Measurements from ENCODE around the gene ANO1. TPM values are rescaled to one million over a fixed set of nuclear protein-coding genes. Genes with fewer than 3 reads are reported as not detected.
"Not testable (repeated sequence)": the region's sequence is repeated elsewhere in the genome, so short reads cannot be mapped to it uniquely, and the experiment has no call there.

ANO1 gene
- 0.62 TPM for total RNA-seq

DNA sequence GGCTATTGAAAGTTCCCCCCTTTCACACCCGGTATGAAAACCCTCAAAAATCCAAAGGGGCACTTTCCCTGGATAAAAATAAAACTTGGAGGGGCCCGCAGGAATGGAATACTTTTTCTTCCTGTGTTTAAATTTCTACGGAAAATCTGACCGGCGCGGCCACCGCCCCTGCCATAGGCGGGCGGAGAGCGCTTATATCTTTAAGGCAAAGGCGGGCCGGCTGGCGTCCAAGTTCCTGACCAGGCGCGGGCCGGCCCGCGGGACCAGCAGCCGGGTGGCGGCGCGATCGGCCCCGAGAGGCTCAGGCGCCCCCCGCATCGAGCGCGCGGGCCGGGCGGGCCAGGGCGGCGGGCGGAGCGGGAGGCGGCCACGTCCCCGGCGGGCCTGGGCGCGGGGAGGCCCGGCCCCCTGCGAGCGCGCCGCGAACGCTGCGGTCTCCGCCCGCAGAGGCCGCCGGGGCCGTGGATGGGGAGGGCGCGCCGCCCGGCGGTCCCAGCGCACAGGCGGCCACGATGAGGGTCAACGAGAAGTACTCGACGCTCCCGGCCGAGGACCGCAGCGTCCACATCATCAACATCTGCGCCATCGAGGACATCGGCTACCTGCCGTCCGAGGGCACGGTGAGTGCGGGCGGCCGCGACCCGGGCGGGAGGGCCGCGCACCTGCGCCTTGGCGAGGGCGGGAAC, at the start of gene ANO1:
TSS of gene ANO1 (plus strand) at position 223 of the 686 bp plus-strand sequence. CDS start at position 513, 290 bp downstream.
- no peak for DNase-seq

DNA sequence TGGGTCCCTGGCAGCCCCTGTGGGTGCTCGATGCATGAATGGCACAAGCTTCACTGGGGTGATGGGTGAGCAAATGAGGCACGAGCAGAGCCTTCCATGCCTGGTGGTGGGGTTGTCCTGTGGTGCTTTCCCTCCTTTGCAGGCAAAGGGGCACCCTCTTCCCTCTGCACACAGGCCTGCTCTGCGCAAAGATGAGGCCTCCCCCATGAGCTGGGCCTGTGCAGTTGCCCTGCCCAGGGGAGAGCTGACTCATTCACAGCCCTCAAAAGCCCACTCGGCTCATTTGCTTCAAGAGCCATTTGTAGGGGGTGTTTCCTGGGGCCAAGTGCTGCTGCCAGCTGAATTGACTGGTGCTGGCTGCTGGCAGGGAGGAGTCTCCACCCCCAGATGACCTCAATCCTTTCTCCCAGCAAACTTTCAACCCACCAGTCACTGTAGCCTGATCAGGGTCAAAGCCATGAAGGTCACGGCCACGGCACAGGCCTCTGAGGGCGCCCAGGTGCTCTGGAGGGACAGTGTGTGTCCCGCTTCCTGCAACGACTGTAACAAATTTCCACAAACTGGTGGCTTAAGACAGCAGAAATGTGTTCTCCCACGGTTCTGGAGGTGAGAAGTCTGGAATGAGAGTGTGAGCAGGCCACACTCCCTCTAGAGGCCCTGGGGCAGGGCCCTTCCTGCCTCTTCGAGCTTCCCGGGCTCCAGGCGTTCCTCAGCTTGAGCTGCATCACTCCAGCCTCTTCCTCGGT, 48.8 kb upstream of the ANO1 start:
- DNase-seq = no peak

DNA sequence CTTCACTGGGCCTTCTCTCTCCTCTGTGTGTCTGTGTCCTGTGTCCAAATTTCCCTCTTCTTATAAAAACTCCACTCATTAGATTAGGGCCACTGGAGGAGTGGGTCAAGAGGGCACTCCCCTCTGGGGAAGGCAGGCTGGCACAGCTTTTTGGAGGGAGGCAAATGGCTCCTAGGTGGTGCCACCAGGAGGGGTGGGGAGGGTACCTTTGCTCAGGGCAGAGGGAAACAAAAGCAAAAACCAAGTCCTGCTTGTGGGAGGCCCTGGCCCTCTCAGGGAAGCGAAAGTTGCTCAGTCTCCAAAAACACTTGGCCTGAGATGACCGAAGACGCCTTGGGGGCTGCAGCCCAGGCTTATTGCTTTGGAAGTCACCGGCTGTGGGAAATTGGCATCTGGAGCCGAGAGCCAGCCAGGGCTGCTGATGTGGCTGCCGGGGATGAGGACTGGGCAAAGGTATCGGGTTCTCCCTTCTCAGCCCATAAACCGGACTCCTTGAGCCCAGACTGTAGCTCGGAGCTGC, 48.2 kb upstream of the ANO1 start:
- no peak for DNase-seq

DNA sequence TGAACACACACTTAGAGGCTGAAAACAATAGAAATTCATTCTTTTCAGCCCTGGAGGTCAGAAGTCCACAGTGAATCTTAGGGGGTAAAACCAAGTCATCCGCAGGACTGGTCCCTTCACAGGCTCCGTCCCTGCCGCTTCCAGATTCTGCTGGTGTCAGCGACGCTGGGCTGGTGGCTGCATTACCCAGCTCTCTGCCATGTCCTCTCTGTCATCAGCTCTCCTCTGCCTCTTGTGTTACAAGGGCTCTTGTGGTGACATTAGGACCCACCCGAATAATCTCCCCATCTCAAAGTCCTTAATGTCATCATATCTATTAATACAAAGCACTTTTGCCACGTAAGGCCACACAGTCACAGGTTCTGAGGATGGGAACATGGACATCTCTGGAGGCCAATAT, 47.7 kb upstream of the ANO1 start:
- no peak for DNase-seq

DNA sequence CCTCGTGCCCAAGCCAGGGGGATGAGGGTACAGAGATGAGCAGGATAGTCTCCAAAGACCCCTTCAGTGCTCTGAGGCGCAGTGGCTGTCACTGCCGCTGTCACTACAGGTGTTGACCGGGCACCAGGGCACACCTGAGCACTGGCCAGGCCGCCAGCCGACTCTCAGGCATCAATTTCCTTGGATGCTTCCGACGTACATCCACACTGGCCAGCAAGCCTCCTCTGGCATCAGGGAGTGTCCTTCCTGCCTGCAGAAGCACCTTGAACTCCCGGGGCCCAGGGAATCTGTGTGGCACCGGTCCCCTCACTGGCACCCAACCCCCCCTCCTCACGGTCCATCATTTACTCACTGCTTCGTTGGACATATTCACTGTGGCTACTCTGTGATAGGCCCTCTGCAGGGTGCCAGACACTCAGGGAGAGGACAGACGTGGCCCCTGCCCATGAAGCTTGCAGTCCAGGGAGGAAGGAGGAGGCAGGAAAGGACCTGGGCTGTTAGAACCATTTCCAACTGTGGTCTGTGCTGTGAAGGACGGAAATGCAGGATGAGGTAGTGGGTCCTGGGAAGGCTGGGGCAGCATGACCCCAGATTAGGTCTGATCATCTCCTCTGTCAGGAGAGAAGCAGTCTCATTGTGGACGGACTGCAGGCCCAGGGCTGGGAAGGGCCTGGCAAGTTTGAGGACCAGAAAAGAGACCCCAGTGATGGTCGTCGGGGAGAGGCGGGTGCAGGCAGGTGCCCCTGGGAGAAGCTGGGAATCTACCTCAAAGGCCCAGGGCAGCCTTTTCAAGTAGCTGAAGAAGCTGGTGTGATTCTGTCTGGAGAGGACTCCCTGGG, 46.3 kb upstream of the ANO1 start:
- no peak for DNase-seq

DNA sequence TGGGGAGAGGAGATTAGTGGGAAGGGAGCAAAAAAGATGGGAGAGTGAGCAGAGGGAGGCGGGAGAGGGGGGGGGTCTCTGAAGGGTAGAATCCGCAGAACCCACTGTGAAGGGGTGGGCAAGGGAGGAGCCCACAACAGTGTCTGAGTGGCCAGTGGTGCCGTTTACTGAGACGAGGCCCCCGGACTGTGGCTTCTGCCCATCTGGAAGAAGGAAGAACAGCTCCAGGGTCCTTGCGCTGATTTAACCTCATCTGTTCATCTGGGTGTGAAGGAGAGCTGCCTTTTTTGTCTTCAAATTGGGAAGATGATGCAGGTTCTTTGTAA, 45.7 kb upstream of the ANO1 start:
- no peak for DNase-seq

DNA sequence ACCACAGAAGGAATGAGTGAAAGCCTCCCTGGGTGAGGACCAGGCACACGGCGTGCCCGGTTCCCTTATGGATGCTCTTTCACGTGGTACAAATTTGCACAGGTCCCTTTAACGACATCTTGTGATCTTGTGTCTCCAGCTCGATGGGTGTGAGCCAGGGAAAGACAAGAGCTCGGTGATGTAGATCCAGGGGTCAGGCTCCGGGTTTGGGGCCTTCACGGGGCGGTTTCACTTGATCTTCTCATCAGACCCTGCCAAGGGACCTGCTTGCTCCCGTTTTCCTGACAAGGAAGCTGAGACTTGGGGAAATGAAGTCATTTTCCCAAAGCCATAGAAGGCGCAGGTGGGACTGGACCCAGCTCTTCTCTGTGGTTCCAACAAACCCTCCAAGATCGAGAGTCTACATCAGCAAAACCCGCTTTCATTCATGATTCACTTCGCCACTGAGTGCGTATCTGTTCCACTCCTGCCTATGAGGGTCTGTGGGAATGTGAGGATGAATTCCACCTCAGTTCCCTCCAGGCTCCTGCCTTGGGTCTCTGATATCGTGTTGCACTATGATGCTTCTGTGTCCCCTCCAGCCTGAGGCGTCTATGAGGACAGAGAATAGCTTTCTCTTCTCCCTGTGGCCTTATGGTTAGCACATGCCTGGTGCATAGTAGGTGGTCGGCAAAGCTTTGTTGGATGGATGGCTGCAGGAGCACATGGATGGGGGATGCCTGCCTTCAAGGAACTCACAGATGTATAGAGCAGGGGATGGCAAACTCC, 45.0 kb upstream of the ANO1 start:
- DNase-seq = no peak

DNA sequence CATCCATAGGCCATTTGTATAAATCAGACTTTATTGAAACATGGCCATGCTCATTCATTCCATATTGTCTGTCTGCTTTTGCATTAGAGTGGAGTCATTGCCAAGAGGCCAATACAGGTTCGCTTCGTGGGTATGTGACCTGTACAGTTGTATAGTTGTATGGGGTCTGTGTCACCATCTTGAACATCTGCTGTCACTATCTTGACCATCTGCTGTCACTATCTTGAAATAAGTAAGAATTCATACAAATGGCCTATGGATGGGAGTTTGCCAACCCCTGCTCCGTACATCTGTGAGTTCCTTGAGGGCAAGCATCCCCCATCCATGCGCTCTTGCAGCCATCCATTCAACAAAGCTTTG, 44.4 kb upstream of the ANO1 start:
- DNase-seq = no peak

DNA sequence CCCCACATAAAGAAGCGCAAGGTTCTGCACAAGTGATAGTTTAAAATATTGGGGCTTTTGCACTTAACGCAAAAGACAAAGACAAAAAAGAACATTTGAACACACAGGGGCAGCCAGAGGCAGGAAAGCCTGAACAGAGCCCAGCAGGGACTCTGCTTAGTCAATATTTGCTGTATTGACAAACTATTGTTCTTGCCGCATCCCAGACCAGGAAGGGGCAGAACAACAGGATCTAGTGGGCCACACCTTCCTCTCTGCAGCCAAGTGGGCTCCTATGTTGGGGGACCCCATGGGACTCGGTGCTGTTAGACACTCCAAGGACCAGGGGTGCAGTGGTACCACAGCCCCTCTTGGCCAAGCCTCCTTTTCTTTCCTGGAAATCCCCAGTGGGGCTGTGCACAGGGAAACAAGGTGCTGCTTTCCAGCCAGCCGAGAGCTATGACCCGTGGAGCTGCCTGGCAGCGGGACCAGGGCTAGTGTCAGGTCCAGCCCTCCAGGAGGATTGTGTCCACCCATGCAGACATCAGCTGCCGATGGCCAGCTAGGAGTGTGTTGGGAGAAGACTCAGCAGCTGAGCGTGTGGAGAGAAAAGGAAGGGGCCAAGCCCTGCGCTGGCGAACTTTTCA, 43.3 kb upstream of the ANO1 start:
- no peak for DNase-seq

DNA sequence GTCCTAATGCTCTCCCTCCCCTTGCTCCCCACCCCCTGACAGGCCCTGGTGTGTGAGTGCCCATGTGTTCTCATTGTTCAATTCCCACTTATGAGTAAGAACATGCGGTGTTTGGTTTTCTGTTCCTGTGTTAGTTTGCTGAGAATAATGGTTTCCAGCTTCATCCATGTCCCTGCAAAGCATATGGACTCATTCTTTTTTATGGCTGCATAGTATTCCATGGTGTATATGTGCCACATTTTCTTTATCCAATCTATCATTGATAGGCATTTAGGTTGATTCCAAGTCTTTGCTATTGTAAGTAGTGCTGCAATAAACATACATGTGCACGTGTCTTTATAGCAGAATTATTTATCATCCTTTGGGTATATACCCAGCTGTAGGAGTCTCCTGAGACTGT, 42.5 kb upstream of the ANO1 start:
- not testable (repeated sequence) for DNase-seq

DNA sequence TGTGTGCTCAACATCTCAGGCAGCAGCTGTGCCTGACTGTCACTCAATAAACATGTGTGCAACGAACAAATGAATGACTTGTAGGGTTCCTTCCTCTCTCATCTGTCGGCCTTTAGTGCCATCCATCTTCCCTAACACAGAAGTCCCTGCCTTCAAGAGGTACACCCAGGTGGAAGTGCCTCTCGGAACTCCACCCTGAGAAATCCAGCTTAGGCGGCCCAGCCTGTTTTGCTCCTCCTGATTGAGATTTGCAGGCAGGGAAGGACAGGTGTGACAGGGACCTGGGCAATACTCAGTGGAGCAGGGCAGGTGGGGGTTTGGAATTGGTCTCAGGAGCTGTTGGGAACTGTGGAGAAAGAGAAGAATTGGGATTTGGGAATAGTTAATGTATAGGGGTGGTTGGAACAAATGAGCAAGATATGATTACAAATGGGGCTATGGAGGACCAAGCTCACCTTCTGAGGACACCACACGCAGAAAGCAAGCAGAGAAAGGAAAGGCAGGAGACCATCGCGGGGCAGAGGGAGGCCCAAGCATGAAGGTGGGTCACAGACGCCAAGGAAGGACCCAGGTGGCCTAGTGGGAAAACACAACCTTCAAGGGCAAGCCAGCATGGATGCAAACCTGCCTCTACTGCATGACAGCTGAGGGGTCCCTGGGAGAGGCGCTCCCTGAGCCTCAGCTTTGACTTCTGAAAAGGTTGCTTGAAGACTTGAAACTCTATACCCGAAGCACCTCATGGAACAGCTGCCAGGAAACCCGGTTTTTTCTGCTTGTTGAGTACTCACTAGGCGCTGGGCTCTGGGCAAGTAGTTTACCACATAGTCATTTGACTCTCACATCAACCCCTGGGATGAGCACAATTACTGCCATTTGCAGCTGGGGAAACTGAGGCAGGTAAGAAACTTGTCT, 40.9 kb upstream of the ANO1 start:
- no peak for DNase-seq

DNA sequence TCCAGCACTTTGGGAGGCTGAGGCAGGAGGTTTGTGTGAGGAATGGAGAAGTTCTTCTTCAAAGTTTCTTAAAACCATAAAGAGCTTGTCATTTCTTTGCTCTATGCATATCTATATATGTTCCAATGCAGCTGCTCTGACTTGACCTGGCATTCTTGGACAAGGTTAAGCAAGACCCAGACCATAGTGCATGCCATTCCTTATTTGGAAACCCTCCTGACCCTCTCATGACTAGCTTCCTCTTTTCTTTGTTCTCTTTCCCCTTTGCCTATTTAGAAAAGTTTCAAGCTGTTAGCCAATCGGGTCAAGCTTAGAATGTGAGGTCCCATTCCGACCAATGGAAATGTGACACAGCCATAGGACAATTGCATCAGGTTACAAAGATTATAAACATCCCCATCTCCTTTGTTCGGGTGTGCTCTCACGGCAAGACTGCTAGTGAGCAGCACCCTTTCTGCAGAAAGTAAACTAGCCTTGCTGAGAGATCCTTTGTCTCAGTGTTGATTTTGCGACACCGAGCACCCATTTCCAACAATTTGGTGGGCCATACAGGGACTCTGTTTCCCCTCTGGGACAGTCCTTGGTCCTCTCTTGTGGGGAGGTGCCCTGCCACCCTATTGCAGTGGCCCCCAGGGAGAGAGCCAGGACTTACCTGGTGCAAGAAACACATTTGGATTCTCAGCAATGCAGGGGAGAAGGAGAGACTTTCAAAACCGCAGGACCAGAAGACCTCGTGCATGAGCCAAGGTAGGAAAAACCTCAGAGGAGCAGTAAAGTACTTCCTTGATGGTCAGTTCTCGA, 39.9 kb upstream of the ANO1 start:
- DNase-seq = no peak

DNA sequence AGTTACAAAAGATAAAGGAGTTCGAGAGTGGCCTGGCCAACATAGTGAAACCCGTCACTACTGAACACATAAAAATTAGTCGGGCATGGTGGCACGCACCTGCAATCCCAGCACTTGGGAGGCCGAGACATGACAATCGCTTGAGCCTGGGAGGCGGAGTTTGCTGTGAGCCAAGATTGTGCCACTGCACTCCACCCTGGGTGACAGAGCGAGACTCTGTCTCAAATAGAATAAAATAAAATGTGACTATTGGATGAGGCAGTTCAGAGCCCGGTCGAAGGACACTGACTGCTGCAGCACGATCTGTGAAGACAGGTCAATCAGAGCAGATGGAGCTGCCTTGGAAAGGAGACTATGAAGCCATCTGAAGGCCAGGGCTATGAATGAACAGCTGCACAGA, 37.7 kb upstream of the ANO1 start:
- DNase-seq = no peak

DNA sequence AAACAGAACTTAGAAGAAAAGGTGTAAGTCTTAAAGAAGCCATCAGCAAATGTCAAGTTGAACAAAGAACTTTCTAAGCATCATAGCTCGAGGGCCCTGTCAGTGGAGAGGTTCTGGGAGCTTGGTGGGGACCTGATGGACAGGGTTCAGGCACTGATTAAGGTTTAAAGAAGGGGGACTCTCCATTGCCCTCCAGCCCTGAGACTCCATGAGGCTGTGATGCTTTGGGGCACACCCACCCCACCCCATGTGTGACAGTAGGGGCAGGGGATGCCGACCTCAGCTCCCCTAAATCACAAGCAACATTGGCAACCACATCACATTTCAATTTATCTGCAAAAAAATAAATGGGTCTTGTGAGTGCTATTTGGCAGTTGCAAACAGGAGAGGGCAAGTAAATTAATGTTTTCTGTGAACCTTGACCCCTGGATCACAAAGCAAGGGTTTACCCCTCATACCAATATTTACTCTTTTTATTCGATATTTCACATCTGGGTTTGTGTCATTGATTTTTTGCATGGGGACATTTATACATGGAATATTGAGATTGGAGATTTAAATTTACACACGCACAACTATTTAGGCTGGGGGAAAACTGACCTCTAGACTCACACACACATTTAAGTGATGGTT, 37.1 kb upstream of the ANO1 start:
- no peak for DNase-seq

DNA sequence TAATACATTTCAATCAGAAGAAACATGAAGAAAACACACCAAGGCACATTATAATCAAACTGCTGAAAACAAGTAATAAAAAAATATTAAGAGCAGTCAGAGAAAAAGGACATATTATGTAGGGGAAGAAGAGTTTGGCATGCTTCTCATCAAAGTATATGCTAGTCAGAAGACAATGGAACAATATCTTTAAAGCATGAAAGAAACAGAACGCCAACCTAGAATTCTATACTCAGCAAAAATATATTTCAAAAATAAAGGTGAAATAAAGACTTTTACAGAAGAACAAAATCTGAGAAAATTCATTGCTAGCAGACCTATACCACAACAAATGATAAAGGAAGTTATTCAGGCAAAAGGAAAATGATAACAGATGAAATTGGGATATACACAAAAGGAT, 34.6 kb upstream of the ANO1 start:
- no peak for DNase-seq

DNA sequence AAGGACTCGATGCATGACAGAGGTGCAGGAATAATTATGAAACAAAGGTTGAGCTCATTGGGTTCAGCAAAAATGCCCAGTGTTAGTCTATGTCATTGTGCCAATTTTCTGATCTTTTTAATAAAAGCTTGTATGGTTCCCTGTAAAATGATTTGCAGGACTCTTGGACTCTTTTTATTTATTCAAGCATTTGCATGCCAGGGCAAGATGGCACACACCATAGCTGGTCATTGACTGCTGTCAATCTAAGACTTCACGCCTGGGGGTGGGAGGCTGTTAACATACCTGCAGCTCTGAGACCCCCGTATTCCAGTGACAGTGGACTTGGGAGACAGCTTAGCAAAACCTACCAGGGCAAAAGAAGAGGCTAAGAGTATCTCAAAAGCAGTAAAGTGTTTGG, 32.0 kb upstream of the ANO1 start:
- no peak for DNase-seq

DNA sequence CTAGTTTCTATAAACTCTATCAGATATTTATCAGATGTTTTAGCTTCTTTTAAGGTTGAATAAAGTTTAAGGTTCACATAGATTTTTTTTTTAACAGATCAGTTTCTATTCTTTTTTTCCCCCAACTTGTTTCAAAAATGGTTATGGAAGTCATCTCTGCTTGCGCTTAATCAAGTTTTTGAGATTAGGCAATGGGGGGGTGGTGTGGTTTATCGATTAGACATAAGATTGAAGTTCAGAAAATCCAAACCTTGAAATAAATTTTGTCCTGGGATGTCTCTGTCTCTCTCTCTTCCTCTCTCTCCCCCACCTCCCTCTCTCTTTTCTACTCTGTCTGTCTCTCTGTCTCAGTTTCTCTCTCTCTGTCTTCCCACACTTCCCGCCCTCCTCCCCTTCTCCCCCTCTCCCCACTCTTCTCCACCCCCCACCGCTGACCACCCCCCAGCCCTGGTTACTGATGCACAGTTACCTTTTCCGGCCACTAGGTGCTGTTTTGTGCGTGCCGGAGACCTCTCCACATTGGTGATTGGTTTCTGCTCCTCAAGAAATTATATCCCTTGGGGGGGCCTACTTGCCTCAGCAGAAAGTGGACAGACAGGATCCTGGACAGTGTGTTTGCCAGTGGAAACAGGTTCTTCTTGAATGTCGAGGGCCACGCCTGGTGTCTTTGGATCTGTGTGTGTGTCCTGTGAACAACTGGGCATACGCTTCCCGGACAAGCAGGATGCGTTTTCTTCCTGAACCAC, 29.7 kb upstream of the ANO1 start:
- no peak for DNase-seq

DNA sequence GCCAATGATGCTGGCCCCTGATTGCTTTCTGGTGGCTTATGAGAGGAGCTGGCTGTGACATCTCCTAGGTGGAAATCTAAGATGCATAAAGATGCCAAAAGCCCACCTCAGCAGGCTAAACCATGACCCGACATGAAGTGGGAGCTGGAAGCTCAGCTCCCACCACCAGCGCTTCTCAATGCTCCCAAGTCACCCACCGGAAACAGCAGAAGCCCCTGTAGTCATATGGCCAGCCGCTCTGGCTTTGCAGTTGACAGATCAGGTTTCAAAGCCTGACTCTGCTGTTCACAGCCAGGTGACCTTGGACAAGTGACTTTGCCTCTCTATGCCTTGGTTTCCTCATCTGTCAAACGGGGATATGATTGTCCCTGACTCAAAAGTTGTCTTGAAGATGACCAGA, 29.1 kb upstream of the ANO1 start:
- DNase-seq = no peak

DNA sequence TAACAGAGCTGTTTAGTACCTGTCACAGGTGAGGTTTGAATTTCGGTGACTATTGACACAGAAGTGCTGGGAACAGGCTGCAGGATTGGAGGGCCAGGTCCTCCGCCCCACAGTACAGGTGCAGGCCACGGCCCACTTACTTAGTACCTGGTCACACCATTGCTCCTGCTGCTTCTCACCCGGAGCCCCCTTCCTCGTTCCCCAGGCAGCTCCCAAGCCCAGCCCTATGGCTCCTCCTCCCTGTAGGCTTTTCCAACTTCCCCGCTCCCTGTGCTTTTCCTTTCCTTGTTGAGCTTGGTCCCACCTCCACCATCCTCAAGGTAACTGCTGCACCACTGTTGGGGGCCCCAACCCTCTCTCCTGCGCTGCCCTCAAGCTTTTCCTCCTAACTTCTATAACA, 27.9 kb upstream of the ANO1 start:
- DNase-seq = no peak
